Heart right ventricle (tissue), 16 donors: Measurements from ENCODE around the gene PEX19. TPM values are rescaled to one million over a fixed set of nuclear protein-coding genes. Genes with fewer than 3 reads are reported as not detected.

ENCODE experiments used
- ATAC-seq, 8 donors: fragments of 200-7000 bp; cut with Tn5 transposase; one replicate each; pipeline ENCODE4 v1.9.1; 2020; ENCODE audit warnings: mild to moderate bottlenecking in 8 of 8, moderate library complexity in 8 of 8, moderate number of reproducible peaks in 1 of 8
- DNase-seq, 2 donors: peaks; one replicate each; pipeline ENCODE4 v3.0.0-alpha.2; 2020
- H3K27ac ChIP-seq, 10 donors: fragments of 200-600 bp; sonication (generic) in 2 of 10; one replicate each; pipeline versions ENCODE4 v1.5.0 to v1.8.0; 2020 to 2022; ENCODE audit warnings: mild to moderate bottlenecking in 3 of 10
- H3K27me3 ChIP-seq, 7 donors: fragments of 200-600 bp; one replicate each; pipeline ENCODE4 v1.8.0; 2021 to 2022; ENCODE audit warnings: mild to moderate bottlenecking in 2 of 7
- H3K36me3 ChIP-seq, 9 donors: fragments of 200-600 bp; sonication (generic) in 1 of 9; one replicate each; pipeline versions ENCODE4 v1.5.0 to v1.8.0; 2020 to 2022; ENCODE audit warnings: mild to moderate bottlenecking in 2 of 9
- H3K4me1 ChIP-seq, 9 donors: fragments of 200-600 bp; sonication (generic) in 1 of 9; one replicate each; pipeline versions ENCODE4 v1.5.0 to v1.8.0; 2020 to 2022; ENCODE audit warnings: mild to moderate bottlenecking in 4 of 9
- H3K4me3 ChIP-seq, 10 donors: fragments of 200-600 bp; sonication (generic) in 2 of 10; one replicate each; pipeline versions ENCODE4 v1.5.0 to v1.8.0; 2020 to 2022; ENCODE audit warnings: mild to moderate bottlenecking in 7 of 10, moderate library complexity in 2 of 10
- H3K9me3 ChIP-seq, 11 donors: fragments of 200-600 bp in 10 of 11; sonication (generic) in 2 of 11; one replicate each; pipeline versions ENCODE4 v1.5.0 to v1.8.0; 2013 to 2022; ENCODE audit warnings: mild to moderate bottlenecking in 2 of 11, control low read depth in 1 of 11, moderate library complexity in 1 of 11
- CTCF ChIP-seq, 9 donors: fragments of 200-600 bp; sonication (generic) in 2 of 9; IDR thresholded peaks; one replicate each; pipeline versions ENCODE4 v1.5.0 to v1.8.0; 2021 to 2022; ENCODE audit warnings: antibody characterized with exemption in 9 of 9, mild to moderate bottlenecking in 5 of 9, moderate library complexity in 1 of 9
- WGBS, 2 donors: extraction: QIAGEN DNeasy Blood & Tissue Kit; methylation state at CpG; one replicate each; pipeline ENCODE4 v1.1.7; 2013; ENCODE audit warnings: inconsistent platforms in 1 of 2; 5-methylcytosine and 5-hydroxymethylcytosine counted together
- intact Hi-C, 10 donors: fragments of 100-400 bp; cut with DNase I; formaldehyde crosslinking; loops; one replicate each; pipeline versions ENCODE4 v1.11.1 to v1.14.2; 2022
- polyA plus RNA-seq, 2 donors: library from polyadenylated mRNA; stranded (reverse); fragments of 200-250 nt; gene quantifications; one replicate each; pipeline ENCODE4 v1.2.3, GENCODE V29; 2013
- total RNA-seq, 10 donors: library from RNA; stranded (reverse); fragmentation: NEBNext Ultra II Directional in 3 of 10; extraction: Animal tissue kit (Norgen Biotek cat#: 25700) in 3 of 10; gene quantifications; one replicate each; pipeline versions ENCODE4 v1.2.1 to v1.2.4, GENCODE V29; 2021 to 2023
- donor health status: Arrhythmogenic right ventricular cardiomyopathy.
- donor health status: ischemic (EF 13 %, LVEDD 7.1; RV severe dilation, severe dysfunction).
- donor health status: healthy with polysubstance abuse.
- donor health status: DM: no; HTN: yes; CAD: no.
- donor health status: DM: no; HTN: no; CAD: no.
- donor health status: ischemic (EF 25% LVEDD 6.9; RV normal size, moderate dysfunction).
- donor health status: ischemic (EF 25% LVEDD 5.7; RV mildly dilated, moderate dysfunction).
- donor health status: healthy.
- donor health status: DM: yes; HTN: yes; CAD: no.
- donor health status: Ischemic cardiomyopathy.
- donor health status: ischemic (EF 35%, LVEDD 5.7; RV mildly dilated, moderate dysfunction).
- donor health status: nonischemic (EF 11% LVEDD 7.7; RV severe dilation, severe dysfunction).
- donor health status: DM: yes; HTN: yes; CAD: no.
- donor health status: PGD.
- donor health status: ischemic (EF 29% LVEDD 5.4; RV normal size, mild dysfunction).
- donor health status: nonischemic (EF 23%, LVEDD 6.1; RV moderate dilation, normal function).

Gene PEX19
- total and polyA plus RNA-seq, 12 donors: 11.9 to 100 (median 91.7) TPM

GRCh38 chr1:160300173-160300572 is 15.2 kb upstream of the PEX19 start:
- DNase-seq (no peak), ATAC-seq (no peak)
- no peak overlapping the region for H3K27ac ChIP-seq
- H3K4me1 ChIP-seq: no peaks in the 10 kb centered on the region
- no peaks in the 10 kb centered on the region for H3K27me3 ChIP-seq
- TF ChIP-seq CTCF (IDR thresholded peaks at IDR 0.05): no peak
- H3K9me3 ChIP-seq: no peaks in the 10 kb centered on the region
- no peak overlapping the region for H3K4me3 ChIP-seq
- WGBS, 2 donors: 83 to 89% methylated on average over 7 of the region's 7 CpGs
- intact Hi-C loops: no loop called here
- H3K36me3 ChIP-seq: peaks cover 0 to 100% (median 74%) of the 10 kb centered on the region in 9 donors

GRCh38 chr1:160296036-160296435 is 11.1 kb upstream of the PEX19 start:
- Histone ChIP-seq H3K27me3 (no peaks in the 10 kb centered on the region), H3K4me1 (peaks cover 0 to 3% (median 0%) of the 10 kb centered on the region in 9 donors), H3K4me3 (no peak overlapping the region), H3K36me3 (peaks cover 7 to 100% (median 87%) of the 10 kb centered on the region in 9 donors), H3K9me3 (no peaks in the 10 kb centered on the region), H3K27ac (no peak overlapping the region)
- intact Hi-C loops: loop anchor here in 3 of 10 donors (5.0 to 10.0 kb wide), 2 partner anchors 36 to 191 kb away; no protein-coding TSS in a partner anchor
- ATAC-seq (no peak), DNase-seq (no peak)
- no peak for TF ChIP-seq CTCF (IDR thresholded peaks at IDR 0.05)
- 96 to 100% methylated on average over 1 of the region's 1 CpG for WGBS, 2 donors

- DNase-seq (no peak), ATAC-seq (no peak)
- H3K4me1 ChIP-seq: peaks cover 0 to 5% (median 0%) of the 10 kb centered on the region in 9 donors
- no peak overlapping the region for H3K27ac ChIP-seq
- TF ChIP-seq CTCF (IDR thresholded peaks at IDR 0.05): no peak
- no peak overlapping the region for H3K4me3 ChIP-seq
- H3K36me3 ChIP-seq: peaks cover 9 to 100% (median 92%) of the 10 kb centered on the region in 9 donors
- no peaks in the 10 kb centered on the region for H3K9me3 ChIP-seq
- intact Hi-C loops: loop anchor here in 5 of 10 donors (5.0 to 10.0 kb wide), 5 partner anchors 34 to 196 kb away; partner anchors contain the start of genes CASQ1 (in 2 of the 5) and IGSF8 (in 1 of the 5)
- no peaks in the 10 kb centered on the region for H3K27me3 ChIP-seq
- 87 to 88% methylated on average over 8 of the region's 8 CpGs for WGBS, 2 donors
Measured at GRCh38 chr1:160293020-160293968, 8.4 kb upstream of the PEX19 start.
